GM12878 (cell line): ENCODE measurements around the gene SLC45A2. TPM values are rescaled to one million over a fixed set of nuclear protein-coding genes. Genes with fewer than 3 reads are reported as not detected.

ENCODE experiments used
- ATAC-seq: fragments of 200-7000 bp; cut with Tn5 transposase; 3 replicates; pipeline ENCODE4 v1.9.1; 2020; ENCODE audit warnings: mild to moderate bottlenecking, moderate library complexity
- BruUV-seq: library from RNA; stranded (reverse); fragments of 400-500 nt; replicated peaks from 2 replicates; lab custom pipeline; 2021; lab: Mats Ljungman, UMichigan
- CTCF ChIA-PET: fragments of 300-600 bp; sonication (Branson Sonifier 250); formaldehyde crosslinking; extraction: SDS; loops from one replicate; lab custom pipeline; 2021; ENCODE audit warnings: inconsistent platforms; lab: Yijun Ruan, JAX
- POLR2A ChIA-PET: fragments of 350-600 bp; formaldehyde crosslinking; extraction: SDS; loops from one replicate; lab custom pipeline; 2021; ENCODE audit warnings: inconsistent platforms; lab: Charles Lee
- RAD21 ChIA-PET: fragments of 300-600 bp; sonication (Branson Sonifier 250); formaldehyde crosslinking; loops from one replicate; lab custom pipeline; 2023; ENCODE audit warnings: antibody characterized with exemption; ENCODE audit not compliant: unreplicated experiment; lab: Charles Lee
- SMC1A ChIA-PET: fragments of 300-600 bp; sonication (Branson Sonifier 250); formaldehyde crosslinking; loops from one replicate; lab custom pipeline; 2023; ENCODE audit not compliant: unreplicated experiment, uncharacterized antibody; lab: Charles Lee
- DNase-seq: peaks from one replicate; pipeline ENCODE4 v3.0.0-alpha.2; 2011; ENCODE audit warnings: low read depth, low spot score
- FAIRE-seq: peaks from 3 replicates; lab custom pipeline; 2011; peaks lifted over from hg19 to GRCh38; lab: Jason Lieb, UNC
- H2AFZ ChIP-seq: 2 replicates; pipeline ENCODE4 v1.6.0; 2011; ENCODE audit warnings: low read depth, low read length, control low read depth; ENCODE audit not compliant: control insufficient read depth
- H3K27ac ChIP-seq: 2 replicates; pipeline ENCODE4 v1.5.1; 2011; ENCODE audit warnings: control low read depth; ENCODE audit not compliant: control insufficient read depth, insufficient read depth
- H3K27me3 ChIP-seq, 2 experiments: replicated peaks in 1 of 2; 2 replicates each; pipeline versions ENCODE4 v1.6.0 to v1.6.1; 2011; ENCODE audit warnings: low read length in 1 of 2; ENCODE audit not compliant: control insufficient read depth in 2 of 2, insufficient read depth in 2 of 2
- H3K36me3 ChIP-seq, 2 experiments: 2 replicates each; pipeline ENCODE4 v1.5.1; 2011; ENCODE audit warnings: low read length in 1 of 2; ENCODE audit not compliant: control insufficient read depth in 2 of 2, insufficient read depth in 2 of 2
- H3K4me1 ChIP-seq: 2 replicates; pipeline ENCODE4 v1.6.1; 2011; ENCODE audit warnings: mild to moderate bottlenecking, low read length, moderate library complexity, mixed read lengths; ENCODE audit not compliant: control insufficient read depth, insufficient read depth
- H3K4me2 ChIP-seq: 2 replicates; pipeline ENCODE4 v1.6.0; 2011; ENCODE audit warnings: control low read depth; ENCODE audit not compliant: control insufficient read depth, insufficient read depth
- H3K4me3 ChIP-seq: fragments of 200-600 bp; sonication (generic); 2 replicates; pipeline ENCODE4 v1.5.1; 2016
- H3K79me2 ChIP-seq: 2 replicates; pipeline ENCODE4 v1.6.0; 2011; ENCODE audit warnings: low read length; ENCODE audit not compliant: control insufficient read depth, insufficient read depth
- H3K9ac ChIP-seq: 2 replicates; pipeline ENCODE4 v1.8.0; 2011; ENCODE audit warnings: low read length, control low read depth, mixed read lengths; ENCODE audit not compliant: control insufficient read depth, insufficient read depth
- H3K9me3 ChIP-seq: replicated peaks from 3 replicates; pipeline ENCODE4 v1.5.1; 2011; ENCODE audit warnings: mild to moderate bottlenecking, low read length; ENCODE audit not compliant: control insufficient read depth, insufficient read depth
- H4K20me1 ChIP-seq: 2 replicates; pipeline ENCODE4 v1.6.0; 2011; ENCODE audit not compliant: control insufficient read depth, insufficient read depth
- JUNB ChIP-seq: IDR thresholded peaks from 2 replicates; pipeline ENCODE4 v1.6.1; 2016; ENCODE audit warnings: antibody characterized with exemption, mild to moderate bottlenecking
- POU2F2 ChIP-seq: IDR thresholded peaks from 3 replicates; pipeline ENCODE4 v1.6.1; 2011; ENCODE audit warnings: low read depth, mild to moderate bottlenecking, low read length, borderline replicate concordance
- TCF7 ChIP-seq: IDR thresholded peaks from 2 replicates; pipeline ENCODE4 v1.6.1; 2014; ENCODE audit warnings: antibody characterized with exemption, borderline replicate concordance
- WGBS: methylation state at CpG from one replicate; pipeline ENCODE4 v1.1.6; 2016; ENCODE audit warnings: low lambda C conversion rate; ENCODE audit not compliant: insufficient replicate concordance, insufficient coverage; ENCODE audit errors: missing lambda C conversion rate; 5-methylcytosine and 5-hydroxymethylcytosine counted together
- in situ Hi-C: fragments of 300-500 bp; cut with MboI; formaldehyde crosslinking; loops from 9 replicates; pipeline ENCODE4 v1.14.3; 2018; ENCODE audit warnings: mixed read lengths
- intact Hi-C: fragments of 100-400 bp; cut with micrococcal nuclease; formaldehyde crosslinking; loops from one replicate; pipeline ENCODE4 v1.14.2; 2022; ENCODE audit not compliant: unreplicated experiment
- polyA plus RNA-seq, 11 experiments: library from polyadenylated mRNA; depleted of rRNA in 4 of 11; unstranded in 6 of 11; stranded (reverse) in 5 of 11; fragments of >200 nt; fragmentation: Nextera tagmentation in 4 of 11; fragmentation: Illumina TruSeq in 1 of 11; extraction: Ambion mirVana in 4 of 11; extraction: Trizol in 1 of 11; gene quantifications; 1 replicate in 1 of 11; 2 replicates in 10 of 11; pipeline versions ENCODE4 v1.2.1 to v1.2.3, GENCODE V29; 2011 to 2016; ENCODE audit warnings: inconsistent platforms in 2 of 11, missing spikeins in 2 of 11, low read depth in 1 of 11
- total RNA-seq, 4 experiments: library from RNA; depleted of rRNA in 3 of 4; stranded (reverse); fragments of >200 nt in 3 of 4; fragmentation: Illumina TruSeq in 1 of 4; extraction: Trizol in 1 of 4; gene quantifications; 2 replicates each; pipeline versions ENCODE4 v1.2.1 to v1.2.3, GENCODE V29; 2013 to 2021
- TF ChIP-seq, protein P1 (sequence below): fragments of 450-650 bp; IDR thresholded peaks from 2 replicates; pipeline ENCODE4 v1.6.1; 2016; ENCODE audit warnings: mild to moderate bottlenecking, moderate library complexity, borderline replicate concordance

SLC45A2 gene
- total and polyA plus RNA-seq, 10 of the 15 experiments (the other 5 are each of a cell fraction or from before 2014, with no cell fraction given), result 0.06 to 0.07 TPM; not detected in 8

DNA sequence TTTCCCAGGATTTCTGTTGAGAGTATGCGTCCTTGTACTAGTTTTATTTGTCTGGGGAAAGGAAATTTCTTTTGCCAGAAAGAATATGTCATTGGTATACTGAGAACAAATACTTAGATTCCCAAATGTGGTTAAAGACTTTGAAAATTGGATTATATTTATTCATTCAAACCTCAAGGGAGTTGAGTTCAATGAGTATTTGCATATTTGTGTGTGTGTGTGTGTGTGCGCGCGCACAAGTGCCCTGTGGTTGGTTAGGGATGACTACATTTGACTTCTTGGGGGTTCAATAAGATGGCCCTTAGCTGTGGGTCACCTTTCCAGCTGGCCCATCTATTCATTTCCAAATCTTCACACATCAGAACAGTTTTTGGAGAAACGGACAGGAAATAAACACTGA, 43.4 kb downstream of the SLC45A2 start:
- TF ChIP-seq, protein P1, sequence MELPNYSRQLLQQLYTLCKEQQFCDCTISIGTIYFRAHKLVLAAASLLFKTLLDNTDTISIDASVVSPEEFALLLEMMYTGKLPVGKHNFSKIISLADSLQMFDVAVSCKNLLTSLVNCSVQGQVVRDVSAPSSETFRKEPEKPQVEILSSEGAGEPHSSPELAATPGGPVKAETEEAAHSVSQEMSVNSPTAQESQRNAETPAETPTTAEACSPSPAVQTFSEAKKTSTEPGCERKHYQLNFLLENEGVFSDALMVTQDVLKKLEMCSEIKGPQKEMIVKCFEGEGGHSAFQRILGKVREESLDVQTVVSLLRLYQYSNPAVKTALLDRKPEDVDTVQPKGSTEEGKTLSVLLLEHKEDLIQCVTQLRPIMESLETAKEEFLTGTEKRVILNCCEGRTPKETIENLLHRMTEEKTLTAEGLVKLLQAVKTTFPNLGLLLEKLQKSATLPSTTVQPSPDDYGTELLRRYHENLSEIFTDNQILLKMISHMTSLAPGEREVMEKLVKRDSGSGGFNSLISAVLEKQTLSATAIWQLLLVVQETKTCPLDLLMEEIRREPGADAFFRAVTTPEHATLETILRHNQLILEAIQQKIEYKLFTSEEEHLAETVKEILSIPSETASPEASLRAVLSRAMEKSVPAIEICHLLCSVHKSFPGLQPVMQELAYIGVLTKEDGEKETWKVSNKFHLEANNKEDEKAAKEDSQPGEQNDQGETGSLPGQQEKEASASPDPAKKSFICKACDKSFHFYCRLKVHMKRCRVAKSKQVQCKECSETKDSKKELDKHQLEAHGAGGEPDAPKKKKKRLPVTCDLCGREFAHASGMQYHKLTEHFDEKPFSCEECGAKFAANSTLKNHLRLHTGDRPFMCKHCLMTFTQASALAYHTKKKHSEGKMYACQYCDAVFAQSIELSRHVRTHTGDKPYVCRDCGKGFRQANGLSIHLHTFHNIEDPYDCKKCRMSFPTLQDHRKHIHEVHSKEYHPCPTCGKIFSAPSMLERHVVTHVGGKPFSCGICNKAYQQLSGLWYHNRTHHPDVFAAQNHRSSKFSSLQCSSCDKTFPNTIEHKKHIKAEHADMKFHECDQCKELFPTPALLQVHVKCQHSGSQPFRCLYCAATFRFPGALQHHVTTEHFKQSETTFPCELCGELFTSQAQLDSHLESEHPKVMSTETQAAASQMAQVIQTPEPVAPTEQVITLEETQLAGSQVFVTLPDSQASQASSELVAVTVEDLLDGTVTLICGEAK, result no peak
- TF ChIP-seq JUNB, result no peak
- no peak for TF ChIP-seq TCF7
- peak; percentile 73; the same call in 1 of the 3 replicates for TF ChIP-seq POU2F2
- Histone ChIP-seq H3K27ac (no peak overlapping the region), H3K27me3 (no peaks in the 10 kb centered on the region; a peak in 1 of 4 replicates), H3K36me3 (no peaks in the 10 kb centered on the region), H3K9ac (no peak overlapping the region), H2AFZ (no peak overlapping the region), H3K4me2 (no peak overlapping the region), H3K4me1 (no peaks in the 10 kb centered on the region), H4K20me1 (no peaks in the 10 kb centered on the region), H3K9me3 (no peaks in the 10 kb centered on the region; the same call in 2 of the 3 replicates), H3K4me3 (no peak overlapping the region), H3K79me2 (no peaks in the 10 kb centered on the region)
- ChIA-PET SMC1A (interaction anchor here (1.8 kb wide), 1 partner anchor 22 kb away, joined by 3 read pairs; no protein-coding TSS in a partner anchor), RAD21 (no interaction called here), POLR2A (no interaction called here), CTCF (interaction anchor here (1.2 to 1.6 kb wide), 2 partner anchors 206 to 507 kb away, joined by 3 read pairs; no protein-coding TSS in a partner anchor)
- WGBS, result 32% methylated on average over 5 of the region's 5 CpGs
- in situ Hi-C loops, result no loop called here
- no TSS peak for BruUV-seq
- ATAC-seq (peak; percentile 35; the same call in 1 of the 3 replicates), DNase-seq (no peak), FAIRE-seq (no peak)
- intact Hi-C loops, result no loop called here
